HG02981 (cell line): Measurements from ENCODE around the gene RNF220.

Source experiments
- ATAC-seq: cut with Tn5 transposase; IDR thresholded peaks from one replicate; pipeline ENCODE4 v1.9.1; 2021; ENCODE audit warnings: mild to moderate bottlenecking, moderate library complexity; ENCODE audit not compliant: unreplicated experiment

The RNF220 gene

DNA sequence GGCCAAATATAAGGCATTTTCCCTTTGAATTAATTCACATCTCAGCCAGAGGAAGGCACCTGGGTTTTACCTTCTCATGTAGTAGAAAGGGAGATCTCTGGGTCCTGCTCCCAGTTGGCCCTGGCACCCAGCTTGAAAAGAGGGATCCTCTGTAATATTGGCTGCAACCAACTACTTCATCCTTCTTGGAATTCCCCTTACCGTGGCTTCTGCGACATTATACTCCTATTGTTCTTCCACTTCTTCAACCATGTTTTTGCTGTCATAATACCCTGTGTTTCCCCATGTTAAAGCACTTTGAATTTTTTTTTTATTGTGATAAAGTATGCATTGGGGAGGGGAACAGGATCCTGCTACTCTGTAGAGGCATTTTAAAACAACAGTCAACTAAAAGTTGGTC, 26.8 kb downstream of the RNF220 start:
- no peak for ATAC-seq

DNA sequence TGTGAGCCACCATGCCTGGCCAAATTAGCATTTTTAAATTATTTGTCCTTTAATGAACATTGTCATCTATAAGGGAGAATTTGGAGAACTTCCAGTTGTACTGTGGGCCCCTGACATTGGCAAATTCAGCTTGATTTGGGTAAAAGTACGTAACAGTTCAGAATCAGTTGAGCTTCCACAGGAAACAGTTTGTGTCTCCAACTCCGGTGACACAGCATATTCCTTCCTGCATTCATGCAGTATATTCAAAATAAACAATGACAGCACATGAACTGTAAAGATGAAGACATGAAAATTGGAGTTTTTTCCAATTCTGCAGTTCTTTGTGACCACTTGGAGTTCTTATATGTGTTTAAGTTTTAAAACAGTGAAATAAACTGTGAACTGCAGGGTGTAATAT, 28.2 kb downstream of the RNF220 start:
- ATAC-seq: no peak

DNA sequence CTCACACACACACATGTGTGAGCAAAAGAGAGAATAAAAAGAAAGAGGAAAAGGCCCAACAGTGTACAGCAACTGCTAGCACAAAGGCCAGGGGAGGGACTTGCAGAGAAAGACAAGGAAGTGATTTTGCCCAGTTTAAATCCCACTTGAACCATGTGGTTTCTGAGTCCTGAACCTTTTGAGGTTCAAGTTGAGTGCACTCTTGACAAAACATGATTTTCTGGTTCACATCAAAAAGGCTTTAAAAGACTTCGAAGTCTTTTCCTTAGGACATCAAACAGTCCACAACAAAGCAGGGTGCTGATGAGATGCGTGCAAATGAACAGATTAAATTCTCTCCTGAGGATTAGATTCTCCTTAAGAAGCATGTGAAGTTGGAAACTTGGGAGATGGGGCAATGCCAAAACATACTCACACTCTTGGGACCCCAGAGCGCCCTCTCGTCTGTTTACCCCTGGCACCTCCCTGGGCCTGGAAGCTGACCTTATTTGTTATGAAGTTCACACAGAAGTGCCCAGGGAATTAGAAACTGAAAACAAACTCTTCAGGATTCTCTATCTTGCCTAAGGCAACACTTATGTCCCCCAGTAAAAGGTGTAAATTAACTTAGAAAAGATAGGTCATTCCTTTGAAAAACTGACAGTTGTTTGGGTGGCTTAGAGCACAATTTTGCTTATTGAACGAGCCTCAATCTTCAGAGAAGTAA, 31.5 kb downstream of the RNF220 start:
- ATAC-seq: no peak

DNA sequence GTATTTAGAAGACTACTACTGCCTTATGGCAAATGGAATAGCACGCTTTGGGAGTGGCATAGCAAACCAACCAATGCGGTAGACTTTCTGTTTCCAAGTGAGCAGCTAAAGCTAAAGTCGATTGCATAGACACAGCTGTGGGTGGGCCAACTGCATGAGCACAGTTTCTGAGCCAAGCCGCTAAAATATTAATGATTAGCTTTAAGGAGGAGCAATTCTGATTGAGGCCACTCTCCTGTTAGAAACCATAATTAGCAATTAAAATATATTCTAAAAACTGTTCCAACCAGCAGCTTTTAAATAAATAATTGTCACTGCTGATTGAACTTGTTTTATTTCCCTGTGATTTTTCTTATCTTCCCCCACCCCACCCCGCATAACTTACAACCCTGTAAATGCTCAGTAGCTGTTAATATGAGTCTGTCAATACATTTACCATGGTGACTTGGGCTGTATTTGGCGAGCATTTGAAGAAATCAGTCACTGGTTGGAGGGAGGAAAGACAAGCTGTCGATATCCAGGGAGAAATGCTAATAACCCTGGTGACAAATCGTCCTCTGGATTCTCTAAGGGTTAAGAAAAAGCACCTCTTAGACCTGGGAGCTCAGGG, 32.2 kb downstream of the RNF220 start:
- ATAC-seq: no peak

DNA sequence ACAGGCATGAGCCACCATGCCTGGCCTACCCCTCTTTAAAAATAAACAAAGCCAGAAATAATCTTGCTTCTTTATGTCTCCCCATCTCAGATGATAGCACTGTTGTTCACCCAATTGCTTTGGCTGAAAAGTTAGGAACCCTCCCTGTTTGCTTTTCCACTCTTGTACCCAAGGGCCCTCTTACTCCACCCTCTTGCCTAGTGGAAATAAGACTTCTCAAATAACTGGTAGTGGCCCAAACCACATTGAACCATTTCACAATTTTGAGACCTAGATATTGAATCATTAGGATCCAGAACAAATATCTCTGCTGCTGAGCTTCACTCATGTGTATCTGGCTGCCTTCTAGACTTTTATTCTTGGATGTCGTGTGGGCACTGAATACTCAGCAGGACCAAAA, 37.7 kb downstream of the RNF220 start:
- no peak for ATAC-seq

DNA sequence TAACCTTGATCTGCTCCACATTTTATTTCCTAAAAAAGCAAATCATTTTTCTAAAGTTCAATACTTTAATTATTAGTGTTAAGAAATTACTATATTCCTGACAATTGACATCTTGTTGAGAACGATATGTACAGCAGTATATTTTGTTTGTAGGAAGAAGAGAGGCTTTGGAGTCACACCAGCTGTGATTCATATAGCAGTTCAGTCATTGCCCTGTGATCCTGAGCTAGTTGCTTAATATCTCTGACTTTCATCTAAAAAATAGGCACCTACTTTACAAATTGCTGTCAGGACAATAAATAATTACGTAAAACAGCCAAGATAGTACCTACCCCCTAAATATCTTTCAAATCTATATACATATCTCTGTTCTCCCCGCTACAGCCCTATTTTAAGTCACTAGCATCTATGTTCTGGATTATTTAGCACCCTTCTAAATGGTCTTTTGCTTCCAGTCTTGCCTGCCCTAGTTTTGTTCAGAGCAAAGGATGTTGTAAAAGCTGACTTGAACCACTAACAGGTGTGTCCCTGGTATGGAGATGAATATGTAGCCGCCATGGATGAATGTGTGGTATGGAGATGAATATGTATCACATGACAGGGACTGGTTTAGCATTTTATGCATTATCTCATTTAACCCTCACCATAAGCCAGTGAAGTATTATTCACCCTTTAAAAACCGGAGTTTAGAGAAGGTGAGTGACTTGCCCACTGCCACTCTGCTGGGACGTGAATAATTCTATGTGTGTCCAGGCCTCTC, 42.2 kb downstream of the RNF220 start:
- no peak for ATAC-seq

DNA sequence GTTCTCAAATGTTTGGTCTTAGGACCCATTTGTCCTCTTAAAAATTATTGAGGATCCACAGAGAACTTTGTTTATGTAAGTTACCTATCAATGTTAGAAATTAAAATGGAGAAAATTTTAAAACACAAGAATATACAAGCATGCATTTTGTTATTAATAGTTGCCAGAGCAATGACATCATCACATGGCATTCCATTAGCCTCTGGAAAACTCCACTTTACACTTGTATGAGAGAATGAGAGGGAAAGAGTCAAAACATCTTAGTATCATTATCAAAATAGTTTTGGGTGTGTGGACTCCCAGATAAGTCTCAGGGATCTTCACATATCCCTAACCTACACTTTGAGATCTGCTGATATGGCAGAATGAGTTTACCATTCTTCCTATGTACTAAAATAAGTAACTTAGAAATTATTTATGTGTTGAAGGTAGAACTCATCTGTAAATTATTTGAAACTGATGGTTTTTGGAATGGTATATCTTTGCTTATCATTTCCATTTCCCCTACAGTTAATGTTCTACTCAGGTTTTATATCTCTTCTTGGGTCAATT, 48.8 kb downstream of the RNF220 start:
- ATAC-seq: no peak

DNA sequence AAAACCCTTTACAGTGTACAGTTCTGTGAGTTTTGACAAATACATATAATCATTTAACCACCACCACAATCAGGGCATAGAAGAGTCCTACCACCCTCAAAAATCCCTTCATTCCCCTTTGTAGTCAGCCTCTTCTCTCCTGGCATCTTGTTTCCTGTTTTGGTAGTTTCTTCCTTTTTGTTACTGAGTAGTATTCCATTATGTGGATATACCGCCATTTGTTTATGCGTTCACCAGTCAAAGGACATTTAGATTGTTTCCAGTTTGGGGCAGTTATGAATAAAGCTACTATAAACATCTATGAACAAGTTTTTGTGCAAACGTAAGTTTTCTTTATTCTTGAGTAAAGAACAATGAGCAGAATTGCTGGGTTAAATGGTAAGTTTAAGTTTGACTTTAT, 49.6 kb downstream of the RNF220 start:
- ATAC-seq: no peak

DNA sequence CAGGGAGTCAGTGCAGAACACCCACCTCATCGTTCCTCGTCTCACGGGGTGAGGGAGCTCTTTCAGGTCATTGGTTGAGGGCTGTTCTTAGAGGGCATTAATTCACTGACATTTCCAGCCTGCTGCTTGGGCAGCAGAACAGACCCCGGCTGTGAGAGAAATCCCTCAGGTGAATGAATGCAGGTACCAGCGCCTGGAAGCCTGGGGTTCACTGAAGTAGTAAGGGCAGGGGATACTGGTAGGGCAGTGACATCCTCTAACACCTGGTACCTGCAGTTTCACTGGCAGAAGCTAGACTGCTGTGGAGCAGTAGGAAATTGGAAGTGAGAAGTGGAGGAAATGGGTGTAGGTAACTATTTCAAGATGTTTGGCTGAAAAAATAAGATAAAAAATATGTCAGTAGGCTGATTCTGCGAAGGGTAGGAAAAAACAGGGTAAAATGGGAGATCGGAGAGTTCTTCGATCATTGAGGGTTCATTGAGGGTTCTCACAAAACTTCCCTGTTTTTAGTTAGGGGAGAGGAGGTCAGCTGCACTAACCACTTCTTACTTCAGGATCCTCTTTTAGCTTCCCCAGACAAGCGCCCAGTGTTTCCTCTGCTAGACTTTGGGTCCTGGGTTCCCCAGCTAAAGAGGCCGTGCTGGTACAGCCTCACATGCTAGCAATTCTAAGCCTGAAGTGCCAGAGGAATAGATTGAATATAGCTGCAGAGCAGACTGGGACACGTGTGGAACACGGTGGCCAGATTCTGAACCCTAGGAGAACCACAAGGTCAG, 55.2 kb downstream of the RNF220 start:
- no peak for ATAC-seq

DNA sequence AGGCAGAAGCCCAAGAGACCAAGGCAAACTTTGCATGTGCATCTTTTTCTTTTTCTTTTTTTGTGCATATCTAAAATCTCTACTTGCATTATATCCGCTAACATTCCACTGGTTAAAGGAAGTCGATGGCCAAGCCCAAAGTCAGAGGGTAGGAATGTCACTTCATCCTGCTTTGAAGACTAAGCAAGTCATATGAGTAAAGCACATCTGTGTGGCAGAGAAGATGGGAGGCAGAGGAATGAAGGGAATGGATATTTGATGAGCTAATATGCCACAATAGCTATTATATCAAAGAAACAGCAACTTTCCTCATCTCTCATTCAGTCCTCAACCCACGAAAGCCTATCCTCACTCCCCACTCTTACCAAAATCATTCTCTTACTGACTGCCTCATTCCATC, 59.3 kb downstream of the RNF220 start:
- no peak for ATAC-seq

DNA sequence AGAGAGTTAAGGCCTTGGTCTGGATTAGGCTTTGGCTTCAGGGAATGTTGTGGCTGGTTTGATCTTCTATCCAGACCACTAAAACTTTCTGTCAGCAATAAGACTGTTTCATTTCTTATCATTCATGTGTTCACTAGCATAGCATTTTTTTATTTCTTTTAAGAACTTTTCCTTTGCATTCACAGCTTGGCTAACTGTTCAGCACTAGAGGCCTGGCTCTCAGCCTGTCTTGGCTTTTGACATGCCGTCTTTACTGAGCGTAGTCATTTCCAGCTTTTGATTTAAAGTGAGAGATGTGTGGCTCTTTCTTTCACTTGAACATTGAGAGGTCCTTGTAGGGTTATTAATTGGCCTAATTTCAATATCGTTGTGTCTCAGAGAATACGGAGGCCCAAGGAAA, 62.5 kb downstream of the RNF220 start:
- no peak for ATAC-seq

DNA sequence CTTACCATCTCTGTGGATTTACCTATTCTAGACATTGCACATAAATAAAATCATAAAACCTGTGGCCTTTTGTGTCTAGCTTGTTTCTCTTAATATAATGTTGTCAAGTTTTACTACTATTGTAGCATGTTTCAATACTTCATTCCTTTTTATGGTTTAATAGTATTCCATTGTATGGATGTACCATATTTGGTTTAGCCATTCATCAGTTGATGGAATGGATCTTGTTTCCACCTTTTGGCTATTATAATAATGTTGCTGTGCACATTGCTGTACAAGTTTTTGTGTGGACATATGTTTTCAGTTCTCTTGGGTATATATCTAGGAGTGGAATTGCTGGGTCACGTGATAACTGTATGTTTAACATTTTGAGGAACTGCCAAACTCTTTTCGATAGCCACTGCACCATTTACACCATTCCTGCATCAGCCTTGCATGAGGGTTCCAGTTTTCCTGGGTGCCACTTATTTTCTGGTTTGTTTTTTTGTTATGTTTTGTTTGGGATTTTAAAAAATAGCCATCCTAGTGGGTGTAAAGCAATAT, 66.9 kb downstream of the RNF220 start:
- ATAC-seq: no peak

DNA sequence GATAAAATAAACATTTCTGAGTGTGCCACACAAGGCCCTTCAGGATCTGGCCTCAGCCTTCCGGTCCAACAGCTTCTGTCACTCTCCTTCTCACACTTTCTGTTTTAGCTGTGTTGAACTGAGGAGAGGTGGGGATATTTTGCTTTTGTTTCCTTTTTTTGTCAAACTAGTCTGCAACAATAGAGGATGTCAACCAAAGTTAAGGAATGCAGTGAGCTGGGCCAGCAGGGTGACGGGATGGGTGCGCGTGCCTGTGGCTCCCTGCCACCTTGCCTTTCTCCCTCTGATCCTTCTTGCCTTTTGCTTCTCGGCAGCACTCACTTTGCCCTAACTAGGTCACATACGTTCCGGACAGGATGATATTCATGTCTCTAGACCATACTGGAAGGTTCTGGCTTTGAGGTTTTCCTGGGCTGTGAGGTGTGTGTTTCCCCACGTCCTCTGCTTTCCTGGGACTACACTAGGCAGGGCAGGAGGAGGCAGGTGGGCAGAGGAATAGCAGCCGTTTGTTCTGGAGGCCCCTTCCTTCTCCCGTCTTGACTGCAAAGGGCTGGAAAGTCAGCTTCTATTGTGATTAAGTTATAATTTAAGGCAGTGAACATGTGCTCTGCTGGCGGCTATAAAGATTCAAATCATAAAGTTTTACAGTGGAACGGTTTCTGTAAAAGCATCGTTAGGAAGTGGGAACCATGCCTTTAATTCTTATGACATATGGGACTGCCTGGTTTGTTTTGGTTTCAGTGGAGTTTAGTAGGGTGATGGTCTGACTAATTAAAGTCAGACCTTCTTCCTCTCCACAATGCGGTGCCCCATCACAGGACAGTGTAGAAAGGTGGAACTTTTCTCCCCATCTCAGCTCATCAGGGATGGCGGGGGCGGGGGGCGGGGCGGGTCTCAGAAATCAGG, 67.8 kb downstream of the RNF220 start:
- ATAC-seq: no peak

DNA sequence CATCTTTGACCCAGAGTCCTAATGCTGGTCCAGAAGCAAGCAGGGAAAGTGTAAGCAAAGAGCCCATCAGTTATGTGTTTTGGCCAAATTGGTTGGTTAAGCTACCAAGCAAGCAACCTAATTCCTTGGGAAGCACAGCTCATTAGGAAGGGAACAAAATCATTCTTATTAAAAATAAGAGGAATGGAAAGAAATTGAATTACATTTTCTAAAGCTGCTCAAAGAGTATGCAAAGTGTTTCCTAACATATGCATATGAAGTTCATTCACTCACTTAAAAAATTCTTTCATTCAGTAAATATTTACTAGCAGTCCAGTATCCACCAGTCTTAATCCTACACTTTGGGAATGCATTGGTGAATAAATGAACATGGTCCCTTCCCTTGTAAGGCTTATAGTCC, 71.8 kb downstream of the RNF220 start:
- ATAC-seq: no peak

DNA sequence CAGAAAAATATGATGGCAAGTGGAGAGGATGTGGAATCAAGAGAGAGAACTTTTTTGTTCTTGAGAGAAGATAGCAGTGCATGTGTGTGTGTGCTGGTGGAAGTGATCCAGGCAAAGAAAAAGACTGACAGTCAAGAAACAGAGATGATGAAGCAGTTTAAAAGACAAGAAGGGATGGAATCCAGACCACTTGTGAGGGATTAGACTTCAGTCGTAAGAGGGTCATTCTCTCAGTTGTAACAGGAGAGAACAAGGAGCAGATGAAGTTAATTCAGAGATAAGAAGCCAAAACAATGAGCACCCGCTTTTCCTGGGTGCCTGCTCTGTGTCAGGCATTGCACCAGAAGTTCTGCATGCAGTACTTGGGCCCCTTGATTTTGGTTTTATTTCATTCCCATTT, 76.6 kb downstream of the RNF220 start:
- no peak for ATAC-seq

DNA sequence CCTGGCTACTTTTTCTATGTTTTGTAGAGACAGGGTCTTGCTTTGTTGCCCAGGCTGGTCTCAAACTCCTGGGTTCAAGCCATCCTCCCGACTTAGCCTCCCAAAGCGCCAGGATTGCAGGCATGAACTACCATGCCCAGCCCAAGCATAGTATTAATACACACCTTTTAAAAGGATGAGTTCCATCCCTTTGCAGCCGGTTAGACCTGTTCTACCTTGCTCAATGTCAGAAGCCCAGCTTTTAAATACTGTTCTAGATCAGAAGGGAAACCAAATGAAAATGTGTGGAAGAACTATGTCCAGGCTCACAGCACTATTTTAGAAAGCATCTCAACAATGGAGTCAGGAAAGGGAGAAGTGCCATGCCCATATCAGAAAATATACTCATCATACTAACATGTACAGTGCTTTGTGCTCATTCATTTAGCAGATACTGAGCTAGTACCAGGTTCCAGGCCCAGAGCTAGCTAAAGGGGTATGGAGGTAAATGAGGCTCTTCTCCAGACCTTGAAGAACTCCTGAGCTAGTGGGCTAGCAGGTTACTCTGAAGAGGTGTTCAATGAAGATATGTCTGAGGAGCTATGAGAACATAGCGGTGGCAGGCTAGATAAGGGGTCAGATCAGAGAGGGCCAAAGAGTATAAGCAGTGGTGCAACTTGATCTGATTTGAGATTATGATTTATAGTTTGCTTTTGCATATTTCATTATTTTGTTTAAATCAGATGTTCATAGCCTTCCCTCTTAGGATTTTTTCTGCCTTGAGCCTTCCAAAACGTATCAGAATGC, 78.2 kb downstream of the RNF220 start:
- ATAC-seq: no peak

DNA sequence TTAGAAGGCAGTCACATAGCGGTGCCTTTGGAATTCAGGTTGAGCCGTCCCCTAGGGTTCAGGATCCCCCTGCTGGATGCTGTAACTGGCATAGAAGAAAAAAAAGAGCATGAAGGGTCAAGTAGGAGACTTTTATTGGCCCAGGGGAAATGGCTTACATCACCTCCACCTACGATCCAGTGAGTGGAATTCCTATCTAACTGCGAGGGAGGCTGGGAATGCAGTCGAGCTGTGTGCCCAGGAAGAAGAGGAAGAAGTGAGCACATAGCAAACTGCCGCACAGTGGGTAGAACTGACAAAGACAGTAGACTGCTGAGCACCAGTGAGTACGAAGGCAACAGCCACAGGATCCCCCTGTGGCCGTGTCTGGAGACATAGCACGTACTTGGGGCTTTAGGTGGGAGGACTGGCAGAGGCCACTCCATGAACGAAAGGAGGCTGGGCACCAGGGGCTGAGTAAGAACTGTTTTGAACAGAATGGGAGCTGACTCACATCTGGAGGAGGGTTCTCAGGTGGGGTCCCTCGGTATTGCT, 79.2 kb downstream of the RNF220 start:
- no peak for ATAC-seq

DNA sequence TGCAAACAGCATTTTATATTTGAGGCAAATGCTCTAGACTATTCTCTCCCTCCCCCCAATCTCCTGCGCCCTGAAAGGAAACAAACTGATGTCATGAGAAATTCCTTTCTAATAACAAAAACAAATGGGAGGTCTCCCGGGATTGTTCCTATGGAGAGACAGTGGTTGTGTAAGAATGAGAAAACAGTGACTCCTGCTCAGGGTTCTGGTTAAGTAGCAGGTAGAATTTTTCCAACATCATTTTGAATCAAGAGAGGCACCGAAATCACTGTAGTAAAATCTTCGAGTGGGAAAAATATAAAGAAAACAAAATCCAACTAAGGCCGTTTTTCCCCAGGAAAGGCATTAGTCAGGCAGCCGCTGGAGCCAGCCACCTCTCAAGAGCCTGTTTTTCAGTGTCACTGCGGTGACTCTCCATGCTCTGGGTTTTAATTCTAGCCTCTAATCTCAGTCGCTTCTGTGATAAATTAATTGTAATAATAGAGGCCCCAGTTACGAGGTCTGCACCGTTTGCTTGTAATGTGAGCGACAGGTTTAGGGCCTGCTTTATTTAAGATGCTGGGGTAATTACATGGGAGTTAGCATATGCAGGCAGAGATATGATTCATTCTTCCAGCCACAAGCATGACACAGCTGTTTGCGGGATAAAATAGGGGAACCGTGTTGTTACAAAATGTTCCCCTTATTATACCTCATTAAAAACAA, 80.3 kb downstream of the RNF220 start:
- no peak for ATAC-seq
